Aorta (tissue), 5 donors: ENCODE measurements around the gene PHC2. TPM values are rescaled to one million over a fixed set of nuclear protein-coding genes. Genes with fewer than 3 reads are reported as not detected.

Experiments used
- ATAC-seq: fragments of 200-7000 bp; cut with Tn5 transposase; one replicate; pipeline ENCODE4 v1.9.1; 2022; ENCODE audit warnings: moderate library complexity; ENCODE audit not compliant: low FRiP score
- DNase-seq, 2 donors: peaks; one replicate each; pipeline ENCODE4 v3.0.0-alpha.2; 2020
- H3K27ac ChIP-seq, 2 donors: one replicate each; pipeline ENCODE4 v1.5.1; 2013; ENCODE audit warnings: low read length in 2 of 2, mild to moderate bottlenecking in 2 of 2, moderate library complexity in 2 of 2, control low read depth in 1 of 2, inconsistent platforms in 1 of 2, low read depth in 1 of 2
- H3K27me3 ChIP-seq, 2 donors: one replicate each; pipeline ENCODE4 v1.6.1; 2013; ENCODE audit warnings: control low read depth in 1 of 2, low read length in 1 of 2, mild to moderate bottlenecking in 1 of 2, moderate library complexity in 1 of 2; ENCODE audit not compliant: insufficient read depth in 2 of 2, control insufficient read depth in 1 of 2
- H3K36me3 ChIP-seq, 2 donors: one replicate each; pipeline ENCODE4 v1.6.1; 2013; ENCODE audit warnings: control low read depth in 1 of 2, low read length in 1 of 2, mild to moderate bottlenecking in 1 of 2; ENCODE audit not compliant: insufficient read depth in 2 of 2, control insufficient read depth in 1 of 2
- H3K4me1 ChIP-seq, 2 donors: one replicate each; pipeline ENCODE4 v1.6.1; 2013; ENCODE audit warnings: low read length in 2 of 2, control low read depth in 1 of 2, mild to moderate bottlenecking in 1 of 2, moderate library complexity in 1 of 2; ENCODE audit not compliant: insufficient read depth in 2 of 2, control insufficient read depth in 1 of 2
- H3K4me3 ChIP-seq, 2 donors: one replicate each; pipeline ENCODE4 v1.5.1; 2013; ENCODE audit warnings: low read length in 2 of 2, control low read depth in 1 of 2, mild to moderate bottlenecking in 1 of 2
- H3K9me3 ChIP-seq: one replicate; pipeline ENCODE4 v1.6.1; 2013; ENCODE audit warnings: mild to moderate bottlenecking, low read length; ENCODE audit not compliant: control insufficient read depth
- WGBS, 2 donors: extraction: QIAGEN DNeasy Blood & Tissue Kit; methylation state at CpG; one replicate each; pipeline ENCODE4 v1.1.7; 2013; 5-methylcytosine and 5-hydroxymethylcytosine counted together
- intact Hi-C, 2 donors: fragments of 100-400 bp; cut with DNase I; formaldehyde crosslinking; loops; one replicate each; pipeline versions ENCODE4 v1.14.2 to v1.15.0; 2022
- polyA plus RNA-seq, 2 donors: library from polyadenylated mRNA; stranded (reverse); fragments of 200-250 nt; gene quantifications; one replicate each; pipeline ENCODE4 v1.2.3, GENCODE V29; 2013
- total RNA-seq, 2 donors: library from RNA; stranded (reverse); fragmentation: NEBNext Ultra II Directional; extraction: Animal tissue kit (Norgen Biotek cat#: 25700); gene quantifications; one replicate each; pipeline ENCODE4 v1.2.1, GENCODE V29; 2021
- donor health status: healthy with polysubstance abuse.
- donor health status: Bipolar disorder and iron deficiency.
- donor health status: DM: no; HTN: no; CAD: no.
- donor health status: DM: no; HTN: no; CAD: no.
- donor health status: DM: yes; HTN: yes; CAD: no.

Gene PHC2
- total and polyA plus RNA-seq, 4 donors, result 82.4 to 156 (median 107) TPM

DNA sequence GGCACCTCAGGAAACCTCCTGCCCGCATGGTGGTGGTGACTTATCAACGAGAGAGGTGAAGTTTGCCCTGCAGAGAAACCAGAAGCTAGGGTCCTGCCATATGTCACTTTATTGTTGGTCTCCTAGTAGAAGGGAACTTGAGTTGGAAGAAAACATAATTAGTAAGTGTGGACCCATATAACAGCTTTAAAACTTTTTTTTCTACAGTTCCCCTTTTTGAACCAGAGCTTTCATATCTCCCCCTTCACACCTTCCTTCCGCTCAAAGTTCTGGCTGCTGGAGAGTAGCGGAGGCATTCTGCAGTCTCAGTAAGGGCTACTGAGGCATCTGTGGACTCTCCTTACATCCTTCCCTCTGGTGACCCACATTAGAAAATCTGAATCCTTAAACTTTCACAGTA, 48.9 kb downstream of the PHC2 start:
- WGBS, 2 donors, result 93 to 96% methylated on average over 4 of the region's 4 CpGs
- H3K4me1 ChIP-seq, result peaks cover 0 to 4% of the 10 kb centered on the region in 2 donors
- DNase-seq (no peak), ATAC-seq (no peak)
- no peak overlapping the region for H3K27ac ChIP-seq
- H3K4me3 ChIP-seq, result no peak overlapping the region
- H3K27me3 ChIP-seq, result no peaks in the 10 kb centered on the region
- no peaks in the 10 kb centered on the region for H3K9me3 ChIP-seq
- intact Hi-C loops, result no loop called here
- H3K36me3 ChIP-seq, result no peaks in the 10 kb centered on the region

DNA sequence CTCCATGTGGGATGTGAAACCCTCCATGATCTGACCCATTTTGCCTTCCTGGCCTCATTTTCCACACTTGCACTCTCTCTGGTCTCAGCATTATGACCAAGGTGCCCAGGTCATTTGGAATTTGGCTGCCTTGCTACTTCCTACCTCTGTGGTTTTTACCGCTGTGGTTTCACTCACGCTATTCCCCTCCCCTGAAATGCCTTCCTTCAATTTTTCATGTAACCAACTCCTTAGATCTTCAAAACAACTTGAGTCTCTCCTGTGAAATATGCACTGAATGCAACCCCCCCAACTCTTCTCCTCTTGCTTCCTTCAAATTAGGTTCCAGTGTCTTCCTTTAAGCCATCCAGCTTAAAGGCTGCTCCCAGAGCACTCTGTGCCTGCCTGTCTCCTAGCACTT, 50.1 kb downstream of the PHC2 start:
- WGBS, 2 donors, result 91 to 97% methylated on average over 2 of the region's 2 CpGs
- Histone ChIP-seq H3K4me1 (peaks cover 0 to 4% of the 10 kb centered on the region in 2 donors), H3K27me3 (no peaks in the 10 kb centered on the region), H3K36me3 (no peaks in the 10 kb centered on the region), H3K9me3 (no peaks in the 10 kb centered on the region), H3K27ac (no peak overlapping the region), H3K4me3 (no peak overlapping the region)
- ATAC-seq (no peak), DNase-seq (no peak)
- intact Hi-C loops, result no loop called here

DNA sequence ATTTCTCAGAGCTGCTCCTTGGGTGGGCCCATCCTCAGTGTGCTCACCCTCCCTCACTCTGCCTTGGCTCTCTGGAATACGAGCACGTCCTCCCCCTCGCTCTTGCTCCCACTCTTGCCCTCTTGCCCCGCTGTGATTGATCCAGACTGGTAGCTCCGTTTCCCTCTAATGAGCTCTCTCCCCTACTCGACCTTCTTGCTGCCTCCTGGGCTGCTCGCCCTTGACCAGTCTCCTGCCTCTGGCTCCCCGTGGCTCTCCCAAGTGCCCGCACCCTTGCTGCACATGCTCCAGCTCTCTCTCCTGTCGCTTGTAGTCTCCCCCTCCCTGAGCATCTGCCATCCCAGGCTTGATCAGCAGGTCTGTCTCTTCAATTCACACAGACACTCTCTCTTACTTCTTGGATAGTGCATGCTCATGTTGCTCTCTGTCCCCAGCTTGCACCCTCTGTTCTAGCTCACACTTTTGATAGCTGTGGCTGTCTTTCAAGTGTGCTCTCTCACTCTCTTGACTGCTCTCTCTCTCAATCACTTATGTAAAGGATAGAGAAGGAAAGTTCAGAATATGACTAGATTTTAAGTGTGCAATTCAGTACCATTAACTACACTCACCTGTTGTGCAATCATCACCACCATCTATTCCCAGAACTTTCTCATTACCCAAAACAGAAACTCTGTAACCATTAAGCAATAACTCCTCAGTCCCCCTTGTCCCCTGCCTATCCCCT, 51.1 kb downstream of the PHC2 start:
- 80 to 81% methylated on average over 10 of the region's 10 CpGs for WGBS, 2 donors
- Histone ChIP-seq H3K9me3 (no peaks in the 10 kb centered on the region), H3K27ac (no peak overlapping the region), H3K4me1 (peaks cover 0 to 4% of the 10 kb centered on the region in 2 donors), H3K4me3 (no peak overlapping the region), H3K27me3 (no peaks in the 10 kb centered on the region), H3K36me3 (no peaks in the 10 kb centered on the region)
- DNase-seq (no peak), ATAC-seq (no peak)
- intact Hi-C loops, result no loop called here

DNA sequence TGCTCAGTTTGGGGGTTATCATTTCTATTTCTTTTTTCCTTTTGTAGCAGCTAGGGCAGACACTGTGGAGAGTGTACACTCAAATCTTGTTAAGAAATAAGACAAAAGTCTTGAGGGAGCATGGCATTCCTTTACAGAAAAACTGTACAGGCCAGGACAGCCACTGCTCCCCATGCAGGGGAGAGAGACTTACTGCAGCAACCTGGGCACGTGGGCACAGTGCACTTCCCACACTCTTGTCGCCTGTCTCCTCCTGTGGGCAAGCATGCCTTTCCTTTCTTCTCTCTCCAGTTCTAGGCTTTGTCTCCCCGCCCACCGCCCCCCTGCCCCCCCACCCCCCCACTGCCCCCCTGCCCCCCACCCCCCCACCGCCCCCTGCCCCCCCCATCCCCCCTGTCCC, 51.9 kb downstream of the PHC2 start:
- Histone ChIP-seq H3K27ac (no peak overlapping the region), H3K36me3 (no peaks in the 10 kb centered on the region), H3K9me3 (no peaks in the 10 kb centered on the region), H3K4me3 (no peak overlapping the region), H3K27me3 (no peaks in the 10 kb centered on the region), H3K4me1 (peaks cover 0 to 4% of the 10 kb centered on the region in 2 donors)
- DNase-seq, result no peak
- intact Hi-C loops, result no loop called here
- 58 to 67% methylated on average over 2 to 4 of the region's 5 CpGs for WGBS, 2 donors
- no peak for ATAC-seq

DNA sequence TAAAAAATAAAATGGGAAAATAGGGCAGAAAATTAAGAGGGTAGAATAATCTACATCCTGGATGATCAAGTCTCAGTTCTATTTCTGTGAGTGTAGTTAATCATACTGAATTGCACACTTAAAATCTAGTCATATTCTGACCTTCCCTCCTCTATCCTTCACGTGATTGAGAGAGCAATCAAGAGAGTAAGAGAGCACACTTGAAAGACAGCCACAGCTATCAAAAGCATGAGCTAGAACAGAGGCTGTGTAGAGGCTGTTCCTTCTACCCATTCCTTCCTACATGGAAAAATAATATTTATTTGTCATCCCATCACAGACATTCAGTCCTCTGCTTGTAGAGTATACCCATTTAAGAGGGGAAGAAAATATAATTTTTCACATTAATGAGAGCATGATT, 52.4 kb downstream of the PHC2 start:
- no peak overlapping the region for H3K4me3 ChIP-seq

GRCh38 chr1:33377756-33378155, 53.1 kb downstream of the PHC2 start:
- no peaks in the 10 kb centered on the region for H3K27me3 ChIP-seq
- ATAC-seq, result no peak
- H3K4me3 ChIP-seq, result no peak overlapping the region
- H3K27ac ChIP-seq, result no peak overlapping the region
- 84 to 85% methylated on average over 1 of the region's 1 CpG for WGBS, 2 donors
- H3K4me1 ChIP-seq, result no peaks in the 10 kb centered on the region
- DNase-seq, result no peak
- no peaks in the 10 kb centered on the region for H3K9me3 ChIP-seq
- intact Hi-C loops, result no loop called here
- no peaks in the 10 kb centered on the region for H3K36me3 ChIP-seq

More for the DNA sequence above, 52.4 kb downstream of the PHC2 start:
- Histone ChIP-seq H3K9me3 (no peaks in the 10 kb centered on the region), H3K27me3 (no peaks in the 10 kb centered on the region), H3K4me1 (no peaks in the 10 kb centered on the region), H3K27ac (no peak overlapping the region), H3K36me3 (no peaks in the 10 kb centered on the region)
- DNase-seq (no peak), ATAC-seq (no peak)
- 40 to 52% methylated on average over 1 of the region's 1 CpG for WGBS, 2 donors
- intact Hi-C loops, result no loop called here

- 95 to 96% methylated on average over 1 of the region's 1 CpG for WGBS, 2 donors
- intact Hi-C loops, result no loop called here
- H3K27ac ChIP-seq, result no peak overlapping the region
- H3K36me3 ChIP-seq, result no peaks in the 10 kb centered on the region
- no peak for ATAC-seq
- no peaks in the 10 kb centered on the region for H3K9me3 ChIP-seq
- no peak overlapping the region for H3K4me3 ChIP-seq
- no peaks in the 10 kb centered on the region for H3K27me3 ChIP-seq
- H3K4me1 ChIP-seq, result no peaks in the 10 kb centered on the region
- no peak for DNase-seq
Measured at GRCh38 chr1:33377013-33377412, 53.9 kb downstream of the PHC2 start.

DNA sequence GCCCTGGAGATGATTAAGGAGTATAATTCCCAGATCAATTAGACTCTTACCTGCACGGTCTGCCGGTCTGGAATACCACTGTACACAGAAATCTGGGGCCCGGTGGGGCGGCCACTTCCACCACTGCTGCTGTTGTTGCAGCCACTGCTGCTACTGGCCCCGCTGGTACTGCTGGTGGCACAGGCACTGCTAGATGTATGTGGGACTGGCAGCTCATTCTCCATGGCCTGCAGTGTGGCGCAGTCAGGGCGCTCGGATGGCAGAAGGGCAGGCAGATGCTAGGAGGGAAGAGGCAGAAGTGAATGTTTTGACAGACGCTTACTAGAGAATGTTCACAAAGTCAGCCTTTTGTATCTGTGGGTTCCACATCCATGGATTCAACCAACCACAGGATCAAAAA, 55.6 kb downstream of the PHC2 start:
- Histone ChIP-seq H3K36me3 (no peaks in the 10 kb centered on the region), H3K27me3 (no peaks in the 10 kb centered on the region), H3K4me1 (no peaks in the 10 kb centered on the region), H3K4me3 (no peak overlapping the region), H3K9me3 (no peaks in the 10 kb centered on the region), H3K27ac (no peak overlapping the region)
- no peak for ATAC-seq
- 94 to 99% methylated on average over 9 of the region's 9 CpGs for WGBS, 2 donors
- DNase-seq, result no peak
- intact Hi-C loops, result no loop called here

GRCh38 chr1:33374336-33375105, 56.4 kb downstream of the PHC2 start:
- intact Hi-C loops, result no loop called here
- Histone ChIP-seq H3K27ac (no peak overlapping the region), H3K9me3 (no peaks in the 10 kb centered on the region), H3K4me1 (no peaks in the 10 kb centered on the region), H3K36me3 (no peaks in the 10 kb centered on the region), H3K4me3 (no peak overlapping the region), H3K27me3 (no peaks in the 10 kb centered on the region)
- no peak for DNase-seq
- ATAC-seq, result no peak
- 70 to 90% methylated on average over 5 of the region's 5 CpGs for WGBS, 2 donors
